HL-60 (cell line): Measurements from ENCODE around the gene USP38.

Source experiments
- DNase-seq, 2 experiments: peaks; one replicate each; pipeline ENCODE4 v3.0.0-alpha.2; 2010 to 2020; ENCODE audit warnings: low read depth in 1 of 2, low spot score in 1 of 2
- H3K27ac ChIP-seq: fragments of 250-450 bp; sonication (Bioruptor Pico); replicated peaks from 2 replicates; pipeline ENCODE4 v1.5.1; 2020; ENCODE audit warnings: mild to moderate bottlenecking, moderate library complexity
- H3K27me3 ChIP-seq: fragments of 250-450 bp; sonication (Bioruptor Pico); 2 replicates; pipeline ENCODE4 v1.5.1; 2021; ENCODE audit warnings: mild to moderate bottlenecking, moderate library complexity; ENCODE audit not compliant: insufficient read depth, poor library complexity, severe bottlenecking
- H3K4me3 ChIP-seq: replicated peaks from 2 replicates; pipeline ENCODE4 v1.5.1; 2011; ENCODE audit warnings: mild to moderate bottlenecking, control low read depth, low read length; ENCODE audit not compliant: insufficient read depth
- CTCF ChIP-seq: IDR thresholded peaks from one replicate; pipeline ENCODE4 v1.5.1; 2011; ENCODE audit warnings: low read length, control low read depth, inconsistent platforms; ENCODE audit not compliant: insufficient read depth
- GABPA ChIP-seq: IDR thresholded peaks from 2 replicates; pipeline ENCODE4 v1.6.1; 2012; ENCODE audit warnings: low read depth
- POLR2AphosphoS5 ChIP-seq: IDR thresholded peaks from 2 replicates; pipeline ENCODE4 v1.6.1; 2012; ENCODE audit warnings: low read depth
- SPI1 ChIP-seq: IDR thresholded peaks from 2 replicates; pipeline ENCODE4 v1.6.1; 2012; ENCODE audit warnings: low read depth, mild to moderate bottlenecking, borderline replicate concordance
- TF ChIP-seq, protein P1 (sequence below): IDR thresholded peaks from 2 replicates; pipeline ENCODE4 v1.6.1; 2012; ENCODE audit warnings: low read depth; ENCODE audit not compliant: insufficient replicate concordance

Gene USP38

DNA sequence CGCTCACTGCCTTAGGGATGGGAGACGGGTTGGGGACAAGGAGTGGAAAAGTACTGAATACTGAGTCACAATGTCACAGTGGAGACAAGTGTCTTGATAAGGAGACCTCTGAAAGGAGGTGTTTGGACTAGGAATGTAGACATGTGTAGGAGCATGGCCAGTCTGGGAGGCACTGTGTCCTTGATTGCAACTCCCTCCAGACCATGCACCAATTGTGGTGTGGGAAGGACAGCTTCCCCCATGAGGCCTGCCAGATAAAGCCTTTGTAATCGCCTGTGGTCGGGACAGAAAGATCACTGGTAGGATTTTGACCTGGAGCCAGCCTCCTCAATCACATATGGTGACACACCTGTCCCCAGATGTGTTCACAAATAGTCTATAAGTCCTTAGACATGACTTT is 64.1 kb downstream of the USP38 start:
- Histone ChIP-seq H3K27me3 (no peaks in the 10 kb centered on the region), H3K27ac (no peak overlapping the region), H3K4me3 (no peak overlapping the region)
- DNase-seq = no peak
- TF ChIP-seq SPI1 (no peak), GABPA (no peak), POLR2AphosphoS5 (no peak), CTCF (no peak)
- TF ChIP-seq, protein P1, sequence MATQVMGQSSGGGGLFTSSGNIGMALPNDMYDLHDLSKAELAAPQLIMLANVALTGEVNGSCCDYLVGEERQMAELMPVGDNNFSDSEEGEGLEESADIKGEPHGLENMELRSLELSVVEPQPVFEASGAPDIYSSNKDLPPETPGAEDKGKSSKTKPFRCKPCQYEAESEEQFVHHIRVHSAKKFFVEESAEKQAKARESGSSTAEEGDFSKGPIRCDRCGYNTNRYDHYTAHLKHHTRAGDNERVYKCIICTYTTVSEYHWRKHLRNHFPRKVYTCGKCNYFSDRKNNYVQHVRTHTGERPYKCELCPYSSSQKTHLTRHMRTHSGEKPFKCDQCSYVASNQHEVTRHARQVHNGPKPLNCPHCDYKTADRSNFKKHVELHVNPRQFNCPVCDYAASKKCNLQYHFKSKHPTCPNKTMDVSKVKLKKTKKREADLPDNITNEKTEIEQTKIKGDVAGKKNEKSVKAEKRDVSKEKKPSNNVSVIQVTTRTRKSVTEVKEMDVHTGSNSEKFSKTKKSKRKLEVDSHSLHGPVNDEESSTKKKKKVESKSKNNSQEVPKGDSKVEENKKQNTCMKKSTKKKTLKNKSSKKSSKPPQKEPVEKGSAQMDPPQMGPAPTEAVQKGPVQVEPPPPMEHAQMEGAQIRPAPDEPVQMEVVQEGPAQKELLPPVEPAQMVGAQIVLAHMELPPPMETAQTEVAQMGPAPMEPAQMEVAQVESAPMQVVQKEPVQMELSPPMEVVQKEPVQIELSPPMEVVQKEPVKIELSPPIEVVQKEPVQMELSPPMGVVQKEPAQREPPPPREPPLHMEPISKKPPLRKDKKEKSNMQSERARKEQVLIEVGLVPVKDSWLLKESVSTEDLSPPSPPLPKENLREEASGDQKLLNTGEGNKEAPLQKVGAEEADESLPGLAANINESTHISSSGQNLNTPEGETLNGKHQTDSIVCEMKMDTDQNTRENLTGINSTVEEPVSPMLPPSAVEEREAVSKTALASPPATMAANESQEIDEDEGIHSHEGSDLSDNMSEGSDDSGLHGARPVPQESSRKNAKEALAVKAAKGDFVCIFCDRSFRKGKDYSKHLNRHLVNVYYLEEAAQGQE = no peak

GRCh38 chr4:143250617-143251016 is 65.9 kb downstream of the USP38 start:
- Histone ChIP-seq H3K4me3 (no peak overlapping the region), H3K27me3 (no peaks in the 10 kb centered on the region), H3K27ac (no peak overlapping the region)
- TF ChIP-seq SPI1 (no peak), POLR2AphosphoS5 (no peak), CTCF (no peak), GABPA (no peak)
- TF ChIP-seq, protein P1 = no peak
- no peak for DNase-seq

DNA sequence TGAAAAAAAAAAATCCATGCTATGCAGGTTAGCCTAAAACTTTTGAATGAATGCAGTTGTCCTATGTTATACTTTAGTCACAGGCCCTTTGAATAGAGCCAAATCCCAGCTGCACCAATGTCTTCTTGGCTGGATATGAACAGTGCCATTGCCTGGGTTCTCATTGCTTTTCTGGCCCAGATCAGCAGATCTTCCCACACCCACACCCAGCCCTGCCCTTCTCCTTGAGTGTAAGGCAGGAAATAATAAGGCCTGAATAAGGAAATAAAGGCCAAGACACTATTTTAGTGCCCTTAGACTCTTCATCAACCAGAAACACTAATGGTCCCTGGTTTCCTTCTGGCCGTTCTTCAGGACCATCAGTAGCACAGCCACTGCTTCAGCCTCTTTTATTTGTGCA is 66.6 kb downstream of the USP38 start:
- no peak for TF ChIP-seq CTCF
- no peak for TF ChIP-seq POLR2AphosphoS5
- TF ChIP-seq, protein P1 = no peak
- no peak for TF ChIP-seq GABPA
- TF ChIP-seq SPI1 = no peak
- DNase-seq = no peak
- H3K4me3 ChIP-seq = no peak overlapping the region
- H3K27ac ChIP-seq = no peak overlapping the region
- no peaks in the 10 kb centered on the region for H3K27me3 ChIP-seq
